Left kidney (tissue), 2 donors: ENCODE measurements around the gene TOPAZ1. TPM values are rescaled to one million over a fixed set of nuclear protein-coding genes. Genes with fewer than 3 reads are reported as not detected.
"Not testable (repeated sequence)": the region's sequence is repeated elsewhere in the genome, so short reads cannot be mapped to it uniquely, and the experiment has no call there.

Experiments
- DNase-seq: peaks from one replicate; pipeline ENCODE4 v3.0.0-alpha.2; 2013
- polyA plus RNA-seq: library from polyadenylated mRNA; unstranded; fragments of 120-200 nt; gene quantifications from one replicate; pipeline ENCODE4 v1.2.1, GENCODE V29; 2013; ENCODE audit not compliant: insufficient read length

TOPAZ1 gene
- polyA plus RNA-seq, 1 donor, result not detected

GRCh38 chr3:44330444-44330843 lies 88.8 kb downstream of the TOPAZ1 start:
- DNase-seq, result no peak

GRCh38 chr3:44334326-44334725 lies 92.6 kb downstream of the TOPAZ1 start:
- DNase-seq, result no peak

- no peak for DNase-seq
Measured at GRCh38 chr3:44337248-44337785, 95.6 kb downstream of the TOPAZ1 start.

- DNase-seq, result peak; percentile 96
Measured at GRCh38 chr3:44338010-44338827, 96.5 kb downstream of the TOPAZ1 start, which contains the start of gene TCAIM. Gene TCAIM, plus strand, starts transcription at chr3:44338766. Its CDS starts 16,017 bp downstream, at chr3:44354783.

GRCh38 chr3:44338828-44339127 lies 97.1 kb downstream of the TOPAZ1 start:
- no peak for DNase-seq

GRCh38 chr3:44339181-44340057 lies 97.7 kb downstream of the TOPAZ1 start:
- DNase-seq, result no peak

- DNase-seq, result no peak
Measured at GRCh38 chr3:44340058-44340395, 98.3 kb downstream of the TOPAZ1 start.

GRCh38 chr3:44342176-44342790 lies 100.6 kb downstream of the TOPAZ1 start:
- no peak for DNase-seq

GRCh38 chr3:44343421-44343820 lies 101.7 kb downstream of the TOPAZ1 start:
- DNase-seq, result no peak

- not testable (repeated sequence) for DNase-seq
Measured at GRCh38 chr3:44346590-44346989, 104.9 kb downstream of the TOPAZ1 start.

- DNase-seq, result no peak
Measured at GRCh38 chr3:44348993-44349392, 107.3 kb downstream of the TOPAZ1 start.

- no peak for DNase-seq
Measured at GRCh38 chr3:44353355-44353924, 111.8 kb downstream of the TOPAZ1 start.

GRCh38 chr3:44355362-44356033 lies 113.8 kb downstream of the TOPAZ1 start:
- DNase-seq, result no peak

- no peak for DNase-seq
Measured at GRCh38 chr3:44359146-44359751, 117.6 kb downstream of the TOPAZ1 start.

GRCh38 chr3:44363591-44363990 lies 121.9 kb downstream of the TOPAZ1 start:
- DNase-seq, result no peak

GRCh38 chr3:44365952-44366351 lies 124.3 kb downstream of the TOPAZ1 start:
- DNase-seq, result no peak

GRCh38 chr3:44375450-44375849 lies 133.8 kb downstream of the TOPAZ1 start:
- DNase-seq, result no peak
